Fibroblast of skin of right biceps (primary cell): ENCODE results near the gene ARHGAP32.
"Not testable (repeated sequence)": the region's sequence is repeated elsewhere in the genome, so short reads cannot be mapped to it uniquely, and the experiment has no call there.

Experiments used
- DNase-seq: peaks from one replicate; pipeline ENCODE4 v3.0.0-alpha.2; 2013

ARHGAP32 gene

GRCh38 chr11:129195682-129196081 is 3.6 kb upstream of the ARHGAP32 start:
- DNase-seq = no peak

- DNase-seq = no peak
Observed at GRCh38 chr11:129191649-129192048, 476 bp downstream of the ARHGAP32 start.

- no peak for DNase-seq
Observed at GRCh38 chr11:129190087-129190486, 2.0 kb downstream of the ARHGAP32 start.

- no peak for DNase-seq
Observed at GRCh38 chr11:129189646-129190045, 2.5 kb downstream of the ARHGAP32 start.

GRCh38 chr11:129185082-129185481 is 7.0 kb downstream of the ARHGAP32 start:
- DNase-seq = not testable (repeated sequence)

- no peak for DNase-seq
Observed at GRCh38 chr11:129184581-129184980, 7.5 kb downstream of the ARHGAP32 start.

- no peak for DNase-seq
Observed at GRCh38 chr11:129167315-129167714, 24.8 kb downstream of the ARHGAP32 start.

- DNase-seq = no peak
Observed at GRCh38 chr11:129163714-129164164, 28.4 kb downstream of the ARHGAP32 start.

GRCh38 chr11:129157080-129157479 is 35.0 kb downstream of the ARHGAP32 start:
- not testable (repeated sequence) for DNase-seq

- DNase-seq = no peak
Observed at GRCh38 chr11:129155745-129156144, 36.4 kb downstream of the ARHGAP32 start.

GRCh38 chr11:129148487-129148886 is 43.6 kb downstream of the ARHGAP32 start:
- no peak for DNase-seq

GRCh38 chr11:129146191-129146590 is 45.9 kb downstream of the ARHGAP32 start:
- peak; percentile 47 for DNase-seq

GRCh38 chr11:129145276-129145675 is 46.8 kb downstream of the ARHGAP32 start:
- no peak for DNase-seq

GRCh38 chr11:129144256-129144655 is 47.9 kb downstream of the ARHGAP32 start:
- DNase-seq = no peak

- peak; percentile 98 for DNase-seq
Observed at GRCh38 chr11:129143335-129143734, 48.8 kb downstream of the ARHGAP32 start.

GRCh38 chr11:129141748-129142523 is 50.2 kb downstream of the ARHGAP32 start:
- no peak for DNase-seq

GRCh38 chr11:129131316-129131715 is 60.8 kb downstream of the ARHGAP32 start:
- no peak for DNase-seq

GRCh38 chr11:129128881-129129620 is 63.1 kb downstream of the ARHGAP32 start:
- DNase-seq = not testable (repeated sequence)

- DNase-seq = no peak
Observed at GRCh38 chr11:129119036-129119435, 73.1 kb downstream of the ARHGAP32 start.

- peak; percentile 63 for DNase-seq
Observed at GRCh38 chr11:129117595-129118350, 74.4 kb downstream of the ARHGAP32 start.

GRCh38 chr11:129115652-129116586 is 76.2 kb downstream of the ARHGAP32 start:
- DNase-seq = peak; percentile 56

GRCh38 chr11:129109701-129110100 is 82.4 kb downstream of the ARHGAP32 start:
- no peak for DNase-seq
